GM21576 (cell line): ENCODE data around the gene TMEM119.

Experiments
- ATAC-seq: cut with Tn5 transposase; IDR thresholded peaks from one replicate; pipeline ENCODE4 v1.9.1; 2021; ENCODE audit warnings: mild to moderate bottlenecking, moderate library complexity; ENCODE audit not compliant: unreplicated experiment

The TMEM119 gene

DNA sequence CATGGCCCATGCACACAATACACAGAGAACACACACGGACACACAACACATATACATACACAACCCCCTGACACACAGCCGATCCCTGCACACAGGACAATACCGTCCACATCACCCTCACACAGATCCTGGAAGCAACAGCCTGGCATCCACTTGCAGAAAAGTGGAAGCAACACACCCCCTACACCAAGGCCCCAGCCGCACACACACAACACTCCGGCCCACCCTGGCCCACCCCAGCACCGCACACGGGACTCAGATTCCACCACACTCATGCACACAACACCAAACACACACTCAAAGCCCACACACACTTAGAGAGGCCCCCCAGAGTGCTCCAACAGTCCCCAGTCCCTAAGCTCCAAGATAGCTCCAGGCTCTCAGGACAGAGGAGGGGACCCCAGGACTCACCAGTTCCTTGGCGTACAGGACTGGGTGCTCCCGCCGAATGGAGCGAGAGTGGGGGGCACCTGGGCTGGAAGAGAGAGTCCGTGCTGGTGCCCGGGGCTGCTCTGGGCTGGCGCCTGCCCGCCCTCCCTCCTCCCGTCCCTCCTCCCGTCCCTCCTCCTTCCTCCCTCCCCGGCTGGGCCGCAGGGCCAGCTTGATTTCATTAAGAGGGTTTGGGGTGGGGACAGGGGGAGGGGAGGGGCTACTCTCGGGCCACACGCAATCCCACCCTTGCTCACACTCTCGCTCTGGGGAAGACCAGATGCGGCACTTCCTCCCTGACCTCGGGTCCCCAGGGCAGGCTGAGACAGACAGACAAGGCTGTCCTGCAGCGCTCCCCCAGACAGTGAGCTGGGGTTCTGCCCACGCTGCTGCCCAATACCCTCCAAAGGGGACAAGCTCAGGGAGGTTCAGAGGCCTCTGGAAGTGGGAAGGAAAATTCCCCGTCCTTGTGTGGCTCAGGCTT, at the start of gene TMEM119:
Gene TMEM119, minus strand, starts transcription at position 526 of the 913 bp plus-strand sequence. CDS start 5,701 bp downstream, outside the sequence.
- ATAC-seq: no peak

DNA sequence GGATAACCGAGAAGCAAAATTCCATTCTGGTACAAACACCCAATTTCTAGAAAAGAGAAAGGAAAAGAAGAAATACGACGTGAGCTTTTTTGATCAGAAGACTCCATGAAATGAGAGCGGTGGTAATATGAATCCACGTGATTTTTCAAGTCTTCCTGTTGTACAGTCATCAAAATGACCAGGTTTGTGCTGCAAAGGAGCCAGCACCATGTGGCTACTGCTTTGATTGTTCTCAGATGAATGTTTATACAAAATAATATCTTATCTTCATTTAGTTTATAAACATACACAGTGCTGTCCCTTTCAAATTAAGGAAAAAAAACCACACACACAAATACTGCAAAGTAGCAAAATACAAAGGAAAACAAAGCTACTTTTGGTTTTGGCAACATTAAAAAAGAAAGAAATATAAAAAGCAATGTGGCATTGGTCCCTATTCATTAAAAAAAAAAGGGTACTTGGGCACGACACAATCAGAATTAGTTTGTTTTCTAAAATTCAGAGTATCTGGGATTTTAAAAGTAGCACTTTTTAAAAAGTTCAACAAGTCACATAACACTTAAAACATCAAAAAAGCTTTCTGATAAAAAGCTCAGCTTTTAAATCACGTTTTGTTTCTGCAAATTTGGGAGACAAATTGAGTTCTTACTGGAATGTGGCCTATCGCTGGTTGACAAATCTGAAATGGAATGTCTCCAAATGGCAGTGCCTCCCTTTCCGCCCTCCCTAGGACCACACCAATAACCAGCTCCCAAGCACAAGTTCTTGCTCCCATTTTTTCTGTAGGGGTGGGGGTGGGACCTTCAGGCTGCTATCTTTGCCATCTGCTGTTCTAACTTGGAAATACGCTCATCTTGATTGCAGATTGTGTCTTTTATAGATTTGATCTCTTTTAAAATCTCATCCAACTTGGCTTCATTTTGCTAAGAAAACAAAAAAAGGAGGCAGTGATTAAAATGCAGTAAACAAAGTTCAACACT, 49.0 kb upstream of the TMEM119 start:
- ATAC-seq: no peak

GRCh38 chr12:108645686-108646599, 48.1 kb upstream of the TMEM119 start:
- no peak for ATAC-seq

- no peak for ATAC-seq
These were observed 46.9 kb upstream of the TMEM119 start for GRCh38 chr12:108644811-108645120.

- no peak for ATAC-seq
These were observed 46.3 kb upstream of the TMEM119 start for GRCh38 chr12:108643941-108644810.

GRCh38 chr12:108642899-108643654, 45.2 kb upstream of the TMEM119 start:
- no peak for ATAC-seq

- ATAC-seq: no peak
These were observed 44.5 kb upstream of the TMEM119 start for GRCh38 chr12:108642269-108642870.

GRCh38 chr12:108641446-108642268, 43.8 kb upstream of the TMEM119 start:
- ATAC-seq: no peak

- ATAC-seq: no peak
These were observed 43.0 kb upstream of the TMEM119 start for GRCh38 chr12:108640802-108641445.

DNA sequence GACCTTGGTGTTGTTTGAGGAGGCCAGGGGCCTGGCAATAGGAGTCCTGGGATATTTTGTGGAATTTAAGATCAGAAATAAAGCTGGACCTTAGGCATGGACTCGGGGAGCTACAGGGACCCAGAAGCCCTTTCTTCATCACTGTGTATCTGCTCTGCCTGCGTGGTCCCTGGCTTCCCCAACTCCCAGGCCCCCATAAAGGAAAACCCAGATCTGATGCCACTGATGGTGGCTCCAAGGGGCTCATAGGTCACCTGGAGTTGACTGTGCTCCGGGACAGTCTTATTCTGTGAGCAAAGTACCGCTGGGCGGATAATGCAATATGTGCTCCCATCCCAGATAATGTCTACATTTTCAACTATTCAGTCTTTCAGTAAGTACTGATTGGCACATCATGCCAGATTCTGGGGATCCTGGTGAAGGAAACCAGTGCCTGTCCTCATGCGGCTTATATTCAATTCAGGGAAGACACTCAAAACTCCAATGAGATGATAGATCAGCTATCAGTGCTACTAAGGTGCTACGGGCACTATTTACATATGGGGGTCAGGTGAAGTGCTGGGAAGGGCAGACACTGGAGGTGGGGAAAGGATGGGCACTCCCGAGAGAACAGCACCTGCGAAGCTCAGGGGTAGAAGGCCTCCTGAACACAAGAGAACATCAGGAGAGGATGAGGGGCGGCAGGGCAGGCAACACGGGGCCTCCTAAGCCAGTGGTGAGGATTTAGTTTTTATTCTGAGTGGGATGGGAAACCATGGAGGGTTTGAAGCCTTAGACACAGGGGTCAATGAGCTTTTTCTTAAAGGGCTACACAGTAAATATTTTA, 41.3 kb upstream of the TMEM119 start:
- no peak for ATAC-seq

- no peak for ATAC-seq
These were observed 40.4 kb upstream of the TMEM119 start for GRCh38 chr12:108638141-108638827.

DNA sequence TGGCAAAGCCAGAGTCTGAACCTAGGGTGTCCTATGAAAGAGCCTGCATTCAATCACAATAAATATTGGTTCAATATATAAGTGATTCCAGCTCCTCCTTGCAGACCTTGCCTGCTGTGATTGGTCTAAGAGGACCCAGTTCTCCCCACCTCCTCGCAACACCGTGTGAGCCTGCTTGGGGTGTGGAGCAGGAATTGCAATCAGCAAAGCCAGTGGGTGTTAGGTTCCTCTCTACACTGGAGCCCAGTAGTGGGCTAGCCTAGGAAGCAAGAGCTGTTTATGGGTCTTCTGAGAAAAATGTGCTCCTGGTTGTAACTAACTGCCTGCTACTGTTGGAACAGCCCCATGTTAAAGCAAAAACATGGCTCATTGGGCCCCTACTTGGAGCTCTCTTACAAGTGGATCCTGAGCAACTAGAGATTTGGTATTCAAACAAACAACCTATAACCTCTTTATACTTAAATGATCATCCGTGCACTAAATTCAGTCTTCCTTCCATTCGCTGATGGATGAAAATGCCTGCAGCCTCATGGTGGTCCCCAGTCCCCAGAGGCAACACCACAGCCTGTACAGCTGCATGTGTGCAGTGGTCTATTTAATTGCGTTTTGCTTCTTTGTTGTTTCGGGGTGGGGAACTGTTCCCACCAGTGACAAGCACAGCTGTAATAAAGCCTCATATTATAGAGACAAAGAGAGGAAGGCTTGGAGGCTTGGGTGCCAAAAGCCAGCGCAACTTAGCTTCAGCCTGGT, 39.5 kb upstream of the TMEM119 start:
- ATAC-seq: no peak

GRCh38 chr12:108635997-108636808, 38.3 kb upstream of the TMEM119 start:
- ATAC-seq: no peak
